Midbrain (tissue), 1 donor: ENCODE results near the gene ROCK2.

Experiments
- DNase-seq: peaks from one replicate; lab custom pipeline; 2025; lab: John Stamatoyannopoulos, UW

ROCK2 gene

GRCh38 chr2:11154016-11154922 is 190.2 kb downstream of the ROCK2 start:
- no peak for DNase-seq

GRCh38 chr2:11152591-11152990 is 191.8 kb downstream of the ROCK2 start:
- no peak for DNase-seq

DNA sequence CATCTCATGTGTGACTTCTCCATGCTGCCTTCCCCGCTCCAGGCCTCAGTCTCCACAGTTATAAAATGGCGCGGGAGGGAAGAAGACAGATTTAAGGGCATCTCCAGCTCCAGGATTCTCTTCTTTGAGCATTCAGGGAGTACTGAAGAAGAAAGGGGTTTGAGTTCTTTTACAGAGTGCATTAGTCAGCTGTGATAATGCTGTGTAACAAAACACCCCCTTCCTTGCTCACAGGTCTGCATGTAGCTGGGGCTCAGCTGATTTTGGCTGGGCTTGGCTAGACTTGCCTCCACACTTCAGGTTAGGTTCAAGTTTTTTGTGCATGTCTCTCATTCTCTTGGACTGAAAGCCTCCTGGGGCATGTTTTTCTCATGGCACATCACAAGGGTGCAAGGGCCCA is 197.2 kb downstream of the ROCK2 start:
- no peak for DNase-seq

DNA sequence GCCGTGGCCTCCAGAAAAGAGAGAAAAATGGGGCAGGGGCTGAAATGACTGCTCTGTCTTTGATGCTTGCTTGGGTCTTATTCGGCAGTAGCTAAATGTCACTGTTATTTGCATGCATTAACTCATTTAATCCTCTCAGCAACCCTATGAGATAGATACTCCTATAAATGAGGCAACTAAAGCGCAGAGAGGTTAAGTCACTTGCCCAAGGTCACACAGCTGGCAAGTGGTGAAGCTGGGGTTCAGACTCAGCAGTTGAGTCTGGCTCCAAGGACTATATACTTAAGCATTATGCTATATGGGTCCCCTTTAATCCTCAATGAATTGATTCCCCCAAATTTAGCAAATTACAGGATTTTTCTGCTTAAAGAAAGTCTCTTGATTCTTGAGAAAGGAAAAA is 198.4 kb downstream of the ROCK2 start:
- DNase-seq = no peak

DNA sequence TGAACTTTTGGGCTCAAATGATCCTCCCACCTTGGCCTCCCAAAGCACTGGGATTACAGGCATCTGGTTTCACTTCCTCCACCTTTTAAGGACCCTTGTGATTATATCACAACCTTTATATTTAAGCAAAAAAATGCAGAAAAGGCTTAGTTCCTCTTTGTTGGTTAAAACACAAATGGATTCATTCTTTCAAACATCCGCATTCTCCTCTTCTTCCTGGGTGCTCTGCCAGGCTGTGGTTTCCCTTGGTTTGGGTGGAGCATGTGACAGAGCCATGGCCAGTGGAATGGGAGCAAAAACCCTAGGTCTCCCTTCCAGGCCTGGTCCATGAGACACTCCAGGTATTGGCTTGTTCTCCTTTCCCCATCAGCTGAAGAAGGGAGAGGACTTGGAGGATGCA is 199.1 kb downstream of the ROCK2 start:
- DNase-seq = no peak

GRCh38 chr2:11144738-11145079 is 199.7 kb downstream of the ROCK2 start:
- no peak for DNase-seq

DNA sequence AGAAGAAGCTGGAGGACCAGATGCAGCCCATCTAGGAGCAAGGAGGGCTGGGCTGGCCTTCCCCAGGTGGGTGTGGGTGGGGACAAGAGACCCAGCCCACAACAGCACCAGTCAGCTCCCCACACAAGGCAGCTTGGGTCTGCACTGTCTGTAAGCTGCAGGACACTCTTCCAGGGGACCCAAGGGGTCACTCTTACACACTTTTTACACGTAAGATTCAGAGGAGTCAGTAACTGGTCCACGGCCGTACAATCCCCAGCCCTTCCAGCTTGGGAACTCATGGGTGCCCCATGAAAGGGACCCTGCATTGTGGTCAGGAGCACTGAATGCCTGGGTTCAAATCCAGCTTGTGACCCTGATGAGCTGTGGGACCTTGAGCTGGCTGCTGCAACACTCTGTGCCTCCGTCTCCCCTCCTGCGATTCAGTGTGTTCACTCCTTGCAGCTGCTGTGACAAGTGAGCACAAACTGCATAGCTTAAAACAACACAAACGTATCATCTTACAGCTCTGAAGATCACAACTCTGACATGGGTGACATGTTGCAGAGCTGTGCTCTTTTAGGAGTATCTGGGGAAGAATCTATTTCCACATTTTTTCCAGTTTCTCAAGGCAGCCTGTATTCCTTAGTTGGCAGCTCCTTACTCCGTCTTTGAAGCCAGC is 200.2 kb downstream of the ROCK2 start:
- no peak for DNase-seq

- DNase-seq = no peak
Measured at GRCh38 chr2:11142987-11143386, 201.4 kb downstream of the ROCK2 start.

- no peak for DNase-seq
Measured at GRCh38 chr2:11142330-11142729, 202.1 kb downstream of the ROCK2 start.

DNA sequence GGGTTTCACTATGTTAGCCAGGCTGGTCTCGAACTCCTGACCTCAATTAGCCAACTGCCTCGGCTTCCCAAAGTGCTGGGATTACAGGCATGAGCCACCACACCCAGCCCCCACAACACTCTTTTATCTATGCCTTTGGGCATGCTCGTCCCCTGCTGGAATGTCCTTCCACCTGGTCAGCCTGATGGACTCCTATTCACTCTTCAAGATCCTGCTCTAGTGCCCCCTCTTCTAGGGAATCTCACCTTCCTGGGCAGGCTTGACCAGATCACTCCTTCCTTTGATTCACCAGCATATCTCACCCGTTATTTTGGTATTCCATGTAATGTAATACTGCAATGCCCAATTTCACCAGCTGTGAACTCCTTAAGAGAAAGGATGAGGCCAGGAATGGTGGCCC is 203.1 kb downstream of the ROCK2 start:
- DNase-seq = no peak

- no peak for DNase-seq
Measured at GRCh38 chr2:11140492-11140891, 203.9 kb downstream of the ROCK2 start.

DNA sequence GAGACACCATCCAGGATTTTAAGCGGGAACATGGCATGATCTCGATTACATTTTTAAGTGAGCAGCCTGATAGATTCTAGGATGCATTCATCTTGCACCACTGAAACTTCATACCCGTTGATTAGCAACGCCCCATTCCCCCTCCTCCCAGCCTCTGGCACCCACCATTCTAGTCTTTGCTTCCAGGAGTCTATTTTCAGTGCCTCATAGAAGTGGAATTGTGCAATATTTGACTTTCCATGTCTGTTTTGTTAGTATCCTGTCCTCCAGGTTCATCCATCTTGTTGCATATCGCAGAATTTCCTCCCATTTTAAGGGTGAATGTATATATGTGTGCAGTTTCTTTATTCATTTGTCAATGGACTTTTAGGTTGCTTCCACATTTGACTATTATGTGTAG is 210.1 kb downstream of the ROCK2 start:
- DNase-seq = no peak

GRCh38 chr2:11133936-11134320 is 210.5 kb downstream of the ROCK2 start:
- no peak for DNase-seq

DNA sequence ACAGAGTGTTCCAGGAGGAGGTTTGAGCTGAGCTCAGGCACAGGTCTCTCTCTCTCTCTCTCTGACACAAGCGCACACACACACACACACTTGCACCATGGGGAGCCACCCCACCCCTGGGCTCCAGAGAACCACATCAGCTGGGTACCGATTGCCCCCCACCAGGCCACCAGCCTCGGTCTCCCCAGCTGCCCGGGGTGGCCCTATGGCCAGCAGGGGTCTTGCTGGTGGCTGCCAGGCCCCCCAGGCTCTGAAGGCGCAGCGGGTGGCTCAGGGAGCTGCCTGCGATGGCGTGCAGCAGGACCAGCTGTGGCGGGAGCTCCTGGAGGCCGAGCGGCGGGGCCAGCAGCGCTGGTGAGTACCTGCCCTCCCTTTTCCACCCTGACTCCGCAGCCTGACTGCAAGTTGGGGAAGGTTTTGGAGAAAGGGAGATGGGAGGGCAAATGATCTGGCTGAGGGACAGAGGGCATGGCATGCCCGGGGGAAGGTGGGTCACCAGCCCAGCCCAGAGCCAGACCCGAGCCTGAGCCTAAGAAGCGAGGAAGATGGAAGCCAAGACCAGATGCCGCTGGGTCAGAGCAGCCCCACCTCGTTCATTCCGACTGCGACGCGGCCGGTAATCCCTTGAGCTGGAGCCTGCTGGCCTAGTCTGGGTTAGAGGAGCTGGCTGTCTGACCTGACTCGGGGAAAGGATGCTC is 211.0 kb downstream of the ROCK2 start:
- no peak for DNase-seq

DNA sequence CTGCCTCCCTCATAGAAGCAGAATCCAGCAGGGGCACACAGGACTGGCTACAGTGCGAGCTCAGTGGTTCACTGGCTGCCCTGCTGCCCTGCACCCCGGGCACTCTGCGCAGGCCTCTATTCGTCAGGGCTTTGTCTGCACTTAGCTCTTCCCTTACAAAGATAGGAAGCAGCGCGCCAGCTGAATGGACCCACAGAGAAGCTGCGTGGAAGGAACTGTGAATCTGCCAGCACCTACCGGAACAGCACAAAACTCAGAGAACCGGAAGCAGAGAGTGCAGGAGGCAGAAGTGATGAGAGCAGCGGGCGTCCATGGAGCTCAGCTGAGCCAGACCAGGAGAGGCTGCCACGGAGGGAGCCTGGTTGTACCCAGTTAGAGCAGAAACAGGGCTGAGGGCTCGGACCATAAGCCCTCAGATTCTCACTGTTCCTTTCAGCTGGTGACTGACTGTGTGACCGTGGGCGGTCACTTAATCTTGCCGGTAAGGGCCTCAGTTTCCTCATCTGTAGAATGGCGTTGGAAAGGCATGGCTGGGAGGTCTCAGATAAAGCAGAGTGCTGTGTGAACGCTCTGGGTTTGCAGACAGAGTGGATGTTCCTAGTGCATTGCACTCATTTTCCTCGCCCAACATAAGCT is 212.3 kb downstream of the ROCK2 start:
- DNase-seq = no peak

DNA sequence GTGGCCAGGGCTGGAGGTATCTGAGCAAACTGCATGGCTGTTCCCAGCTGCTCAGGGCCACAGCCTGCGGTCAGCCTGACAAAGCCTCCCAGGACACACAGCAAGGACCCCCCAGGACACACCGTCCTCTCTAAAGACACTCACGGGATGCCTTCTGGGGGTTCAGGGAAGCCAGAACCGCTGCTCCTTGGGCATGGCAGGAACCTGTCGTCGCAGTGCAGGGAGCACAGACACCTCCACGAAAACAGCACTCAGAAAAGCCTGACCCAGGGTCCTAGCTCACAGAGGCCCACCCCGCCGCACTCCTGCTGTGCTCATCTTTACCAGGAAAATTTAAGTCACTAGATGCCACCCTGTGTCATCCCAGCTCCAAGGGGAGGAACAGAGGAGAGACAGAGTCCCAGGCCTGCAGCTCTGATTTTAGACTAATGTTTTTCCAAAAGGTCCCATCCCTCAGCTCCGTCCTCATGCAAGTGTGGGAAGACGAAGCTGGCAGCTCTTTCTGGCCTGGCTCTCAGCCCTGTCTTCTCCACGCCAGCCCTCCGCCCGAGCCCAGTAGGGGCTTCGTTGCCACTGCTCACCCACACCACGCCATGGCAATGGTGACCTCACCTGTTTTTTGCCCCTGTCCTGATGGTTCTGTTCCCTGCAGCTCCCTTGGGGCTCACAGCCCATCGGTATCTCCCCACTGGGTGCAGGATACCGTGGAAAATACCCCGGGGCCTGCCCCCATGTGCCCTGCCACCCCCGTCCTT is 213.1 kb downstream of the ROCK2 start:
- no peak for DNase-seq
